ENCODE measurements around the gene PTGR3. TPM values are rescaled to one million over a fixed set of nuclear protein-coding genes. Genes with fewer than 3 reads are reported as not detected.
A peak's percentile ranks its signal among the peaks of the same experiment; 100 is the strongest.

PTGR3 gene
- total RNA-seq, 2 donors from 2014 or later, result 43.4 to 59.1 TPM

- intact Hi-C loops (cut with DNase I), result no loop called here
- H3K36me3 ChIP-seq, result no peaks in the 10 kb centered on the region
- no peak for TF ChIP-seq CTCF (IDR thresholded peaks at IDR 0.05)
- no peaks in the 10 kb centered on the region for H3K9me3 ChIP-seq
- peak overlapping the region; percentile 99 for H3K27ac ChIP-seq
- peak; percentile 75 for DNase-seq
- H3K4me3 ChIP-seq, result peak overlapping the region; percentile 87
- no peaks in the 10 kb centered on the region for H3K27me3 ChIP-seq
- peaks cover 12% of the 10 kb centered on the region for H3K4me1 ChIP-seq
- H3K9ac ChIP-seq (ENCODE audit: low read depth in 2 of 2, low read length in 2 of 2), result peak overlapping the region; percentile 74 to 97
Measured at GRCh38 chr18:75208155-75208835, 644 bp downstream of the PTGR3 start.

- no peak for DNase-seq
- Histone ChIP-seq H3K4me1 (peaks cover 6% of the 10 kb centered on the region), H3K9ac (ENCODE audit: low read depth in 2 of 2, low read length in 2 of 2) (peak overlapping the region; percentile 74 to 97), H3K4me3 (peak overlapping the region; percentile 87), H3K9me3 (no peaks in the 10 kb centered on the region), H3K36me3 (no peaks in the 10 kb centered on the region), H3K27me3 (no peaks in the 10 kb centered on the region), H3K27ac (peak overlapping the region; percentile 99)
- TF ChIP-seq CTCF (IDR thresholded peaks at IDR 0.05), result no peak
- intact Hi-C loops (cut with DNase I), result no loop called here
Measured at GRCh38 chr18:75207310-75208154, 1.4 kb downstream of the PTGR3 start.

- intact Hi-C loops (cut with DNase I), result no loop called here
- Histone ChIP-seq H3K9ac (ENCODE audit: low read depth in 2 of 2, low read length in 2 of 2) (peak overlapping the region; percentile 46 to 58), H3K27me3 (no peaks in the 10 kb centered on the region), H3K27ac (peak overlapping the region; percentile 99), H3K4me1 (peaks cover 6% of the 10 kb centered on the region), H3K36me3 (no peaks in the 10 kb centered on the region), H3K4me3 (peak overlapping the region; percentile 87), H3K9me3 (no peaks in the 10 kb centered on the region)
- TF ChIP-seq CTCF (IDR thresholded peaks at IDR 0.05), result no peak
- no peak for DNase-seq
Measured at GRCh38 chr18:75206452-75207309, 2.3 kb downstream of the PTGR3 start.

GRCh38 chr18:75205514-75206132 lies 3.3 kb downstream of the PTGR3 start:
- peaks cover 6% of the 10 kb centered on the region for H3K4me1 ChIP-seq
- no peak overlapping the region for H3K27ac ChIP-seq
- intact Hi-C loops (cut with DNase I), result no loop called here
- H3K9ac ChIP-seq (ENCODE audit: low read depth in 2 of 2, low read length in 2 of 2), result no peak overlapping the region
- H3K4me3 ChIP-seq, result no peak overlapping the region
- no peak for TF ChIP-seq CTCF (IDR thresholded peaks at IDR 0.05)
- no peaks in the 10 kb centered on the region for H3K36me3 ChIP-seq
- H3K27me3 ChIP-seq, result no peaks in the 10 kb centered on the region
- DNase-seq, result no peak
- H3K9me3 ChIP-seq, result no peaks in the 10 kb centered on the region
